OCI-M2 (cell line): ENCODE measurements around the gene RNU4-1.
"Not testable (repeated sequence)": the region's sequence is repeated elsewhere in the genome, so short reads cannot be mapped to it uniquely, and the experiment has no call there.

ENCODE experiments used
- DNase-seq: peaks from one replicate; lab custom pipeline; 2025; ENCODE audit not compliant: unreplicated experiment; lab: John Stamatoyannopoulos, UW

Gene RNU4-1

GRCh38 chr12:120259418-120260202 is 33.4 kb downstream of the RNU4-1 start:
- no peak for DNase-seq

- no peak for DNase-seq
These were observed 34.6 kb downstream of the RNU4-1 start for GRCh38 chr12:120258323-120258896.

- no peak for DNase-seq
These were observed 35.8 kb downstream of the RNU4-1 start for GRCh38 chr12:120257041-120257821.

DNA sequence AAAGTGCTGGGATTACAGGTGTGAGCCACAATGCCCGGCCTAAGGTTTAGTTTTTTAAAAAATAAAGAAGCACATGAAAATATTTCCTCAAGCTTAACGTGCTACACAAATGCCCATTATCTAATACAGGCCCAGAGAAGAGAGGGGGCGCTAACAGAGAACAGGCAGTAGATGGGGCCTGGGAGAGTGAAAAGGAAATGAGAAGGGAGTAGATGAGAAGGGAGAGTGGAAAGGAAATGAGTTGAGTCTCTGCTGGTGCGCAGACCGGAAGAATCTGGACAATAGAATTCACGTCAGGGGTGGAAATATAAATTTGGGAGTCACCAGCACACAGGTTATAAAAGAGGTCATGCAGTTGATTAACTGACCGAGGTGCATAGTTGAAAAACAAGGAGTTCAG is 38.2 kb downstream of the RNU4-1 start:
- DNase-seq, result no peak

- DNase-seq, result not testable (repeated sequence)
These were observed 39.7 kb downstream of the RNU4-1 start for GRCh38 chr12:120253313-120253712.

DNA sequence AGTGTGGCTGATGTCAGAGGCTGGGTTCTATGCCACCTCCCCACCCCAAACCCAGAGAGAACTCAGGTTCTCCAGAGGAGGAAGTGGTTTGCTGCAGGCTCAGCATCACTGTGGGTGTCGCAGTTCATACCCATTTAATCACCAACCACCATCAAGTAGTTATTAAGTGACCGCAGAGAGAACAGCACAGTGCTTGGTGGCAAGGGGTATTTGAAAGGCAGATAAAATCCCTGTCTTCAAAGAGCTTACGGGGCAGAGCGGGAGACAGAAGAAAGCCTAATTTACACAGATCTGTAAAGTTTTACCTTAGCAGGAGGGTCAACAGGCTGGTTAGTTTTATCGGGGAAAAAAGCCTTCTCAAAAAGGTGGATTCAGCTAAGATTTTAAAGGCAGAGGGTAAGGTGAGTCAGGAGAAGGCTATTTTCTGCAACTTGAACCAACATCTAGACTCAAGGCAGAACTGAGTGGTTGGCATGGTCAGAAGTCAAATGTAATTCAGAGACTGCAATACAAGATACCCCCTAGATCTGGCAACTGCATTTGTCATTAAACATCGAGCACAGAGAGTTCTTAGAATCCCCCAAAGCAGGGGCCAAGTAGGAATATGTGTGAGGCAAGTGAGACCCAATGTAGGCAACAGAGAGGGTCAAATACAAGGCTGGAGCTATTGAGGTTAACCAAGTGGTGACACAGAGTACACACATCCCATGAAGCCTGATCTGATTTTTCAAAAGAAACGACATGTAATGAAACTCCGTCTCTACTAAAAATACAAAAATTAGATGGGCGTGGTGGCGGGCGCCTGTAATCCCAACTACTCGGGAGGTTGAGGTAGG is 40.7 kb downstream of the RNU4-1 start:
- DNase-seq, result no peak

DNA sequence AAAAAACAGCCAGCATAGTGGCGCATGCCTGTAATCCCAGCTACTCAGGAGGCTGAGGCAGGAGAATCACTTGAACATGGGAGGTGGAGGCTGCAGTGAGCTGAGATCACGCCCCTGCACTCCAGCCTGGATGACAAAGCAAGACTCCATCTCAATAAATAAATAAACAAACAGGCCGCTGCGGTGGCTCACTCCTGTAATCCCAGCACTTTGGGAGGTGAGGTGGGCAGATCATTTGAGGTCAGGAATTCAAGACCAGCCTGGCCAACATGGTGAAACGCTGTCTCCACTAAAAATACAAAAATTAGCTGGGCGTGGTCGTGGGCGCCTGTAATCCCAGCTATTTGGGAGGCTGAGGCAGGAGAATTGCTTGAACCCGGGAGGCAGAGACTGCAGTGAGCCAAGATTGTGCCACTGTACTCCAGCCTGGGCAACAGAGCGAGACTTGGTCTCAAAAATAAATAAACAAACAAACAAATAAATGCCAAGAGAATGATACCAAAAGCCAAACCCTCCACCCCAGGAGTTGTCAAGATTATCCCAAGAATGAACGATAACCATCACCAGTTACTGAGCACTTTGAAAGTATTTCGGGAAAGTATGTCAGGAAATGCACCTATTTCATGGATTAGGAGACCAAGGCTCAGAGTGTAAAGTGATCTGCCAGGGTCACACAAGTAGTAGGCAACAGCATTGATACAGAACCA is 41.5 kb downstream of the RNU4-1 start:
- not testable (repeated sequence) for DNase-seq

DNA sequence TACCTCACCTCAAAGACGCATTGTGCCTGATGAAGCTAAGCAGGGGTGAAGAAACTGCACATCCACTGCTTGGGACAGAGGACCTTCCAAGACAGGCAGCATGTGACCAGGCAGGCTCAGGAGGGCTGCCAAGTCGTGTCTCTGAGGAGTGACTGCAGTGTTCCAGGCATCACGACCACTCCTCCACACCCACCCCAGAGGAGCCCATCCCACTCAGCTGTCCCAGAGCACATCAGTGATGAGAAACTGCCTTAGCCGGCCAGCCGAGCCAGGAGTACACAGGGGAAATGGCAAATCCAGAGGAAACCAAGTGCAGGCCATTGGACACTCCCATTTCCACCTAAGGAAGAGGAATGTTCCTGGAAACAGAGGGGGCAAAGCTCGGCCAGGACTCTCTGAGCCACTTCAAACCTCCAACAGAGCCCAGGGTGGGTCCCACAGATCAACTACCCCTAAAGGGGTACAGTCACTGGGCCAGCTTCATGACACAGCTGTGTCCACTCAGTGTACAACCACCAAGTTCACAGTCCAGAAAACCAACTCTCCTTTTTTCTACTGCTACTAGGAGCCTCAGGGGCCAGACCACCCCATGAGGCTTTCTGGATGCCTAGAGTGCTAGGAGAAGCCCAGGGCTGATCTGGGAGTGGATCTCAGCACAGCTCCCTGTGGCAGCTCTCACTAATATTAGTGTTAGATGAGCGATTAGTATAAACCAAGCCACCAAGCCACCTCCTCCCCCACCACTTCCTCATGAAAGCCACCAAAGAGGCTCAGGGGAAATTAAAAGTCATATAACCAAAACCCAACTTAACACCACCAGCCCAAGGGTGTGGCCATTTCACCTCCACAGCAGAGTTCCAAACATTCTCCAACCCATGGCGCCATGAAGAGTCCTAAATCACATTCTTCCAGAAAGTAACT is 42.9 kb downstream of the RNU4-1 start:
- no peak for DNase-seq

- no peak for DNase-seq
These were observed 43.7 kb downstream of the RNU4-1 start for GRCh38 chr12:120249266-120249874.

DNA sequence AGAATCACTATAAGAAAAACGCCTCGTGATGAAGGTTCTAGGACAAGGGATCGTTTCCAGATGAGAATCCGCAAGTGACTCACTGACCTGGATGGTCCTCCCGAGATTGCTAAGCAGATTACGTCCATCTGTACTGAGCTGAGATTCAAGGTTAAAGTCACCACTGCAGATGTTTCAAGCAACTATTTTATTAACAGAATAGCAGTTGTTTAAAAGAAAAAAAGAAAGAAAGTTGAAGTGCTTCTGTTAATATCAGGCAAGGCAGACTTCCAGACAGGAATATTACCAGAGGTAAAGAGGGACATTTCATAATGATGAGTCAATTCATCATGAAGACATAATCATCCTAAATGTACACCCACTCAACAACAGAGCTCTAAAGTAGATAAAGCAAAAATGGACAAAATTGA is 45.4 kb downstream of the RNU4-1 start:
- no peak for DNase-seq

- no peak for DNase-seq
These were observed 45.9 kb downstream of the RNU4-1 start for GRCh38 chr12:120247183-120247582.

DNA sequence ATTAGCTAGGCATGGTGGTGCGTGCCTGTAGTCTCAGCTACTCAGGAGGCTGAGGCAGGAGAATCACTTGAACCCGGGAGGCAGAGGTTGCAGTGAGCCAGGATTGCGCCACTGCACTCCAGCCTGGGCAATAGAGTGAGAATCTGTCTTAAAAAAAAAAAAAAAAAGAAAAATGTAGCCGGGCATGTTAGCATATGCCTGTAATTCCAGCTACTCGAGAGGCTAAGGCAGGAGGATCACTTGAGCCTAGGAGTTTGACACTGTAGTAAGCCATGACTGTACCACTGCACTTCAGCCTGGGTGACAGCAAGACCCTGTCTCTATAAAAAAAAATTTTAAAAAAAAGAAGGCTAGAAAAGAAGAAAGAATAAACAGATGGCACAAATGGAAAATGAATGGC is 46.3 kb downstream of the RNU4-1 start:
- not testable (repeated sequence) for DNase-seq
